OCI-LY3 (cell line): ENCODE measurements around the gene NTSR2.

Source experiments
- H2AFZ ChIP-seq: fragments of 200-600, 300-600 bp; shearing (Covaris generic); 2 replicates; pipeline ENCODE4 v1.6.0; 2014; ENCODE audit warnings: antibody characterized with exemption, low read depth, low read length
- H3K27ac ChIP-seq: fragments of 200-600, 300-600 bp; sonication (generic); 2 replicates; pipeline ENCODE4 v1.5.1; 2014; ENCODE audit warnings: mild to moderate bottlenecking, low read length, moderate library complexity, mixed read lengths
- H3K27me3 ChIP-seq: fragments of 200-600, 300-600 bp; sonication (generic); 2 replicates; pipeline ENCODE4 v1.6.1; 2014; ENCODE audit warnings: low read depth, low read length, mixed read lengths
- H3K36me3 ChIP-seq: fragments of 200-600, 300-600 bp; sonication (generic); replicated peaks from 2 replicates; pipeline ENCODE3; 2014; ENCODE audit warnings: low read depth, low read length, mixed read lengths
- H3K4me1 ChIP-seq: fragments of 300-600, 200-600 bp; sonication (generic); 2 replicates; pipeline ENCODE4 v1.6.1; 2014; ENCODE audit warnings: low read length, mixed read lengths
- H3K4me2 ChIP-seq: fragments of 200-600, 300-600 bp; sonication (generic); 2 replicates; pipeline ENCODE4 v1.6.1; 2014; ENCODE audit warnings: low read length, mixed read lengths
- H3K4me3 ChIP-seq: fragments of 300-600, 200-600 bp; sonication (generic); 2 replicates; pipeline ENCODE4 v1.5.1; 2014; ENCODE audit warnings: antibody characterized with exemption, mild to moderate bottlenecking, low read length, moderate library complexity
- H3K79me2 ChIP-seq: fragments of 300-600, 200-600 bp; shearing (Covaris generic); 2 replicates; pipeline ENCODE4 v1.6.1; 2014; ENCODE audit warnings: mild to moderate bottlenecking, low read length, mixed read lengths
- H3K9ac ChIP-seq: fragments of 300-600, 200-600 bp; shearing (Covaris generic); 2 replicates; pipeline ENCODE4 v1.6.0; 2014; ENCODE audit warnings: mild to moderate bottlenecking, low read length, moderate library complexity
- H3K9me3 ChIP-seq: fragments of 200-600, 300-600 bp; shearing (Covaris generic); 2 replicates; pipeline ENCODE4 v1.6.1; 2014; ENCODE audit warnings: low read length, mixed read lengths; ENCODE audit not compliant: insufficient read depth
- H4K20me1 ChIP-seq: fragments of 200-600, 300-600 bp; sonication (generic); 2 replicates; pipeline ENCODE4 v1.6.1; 2016; ENCODE audit warnings: low read length, mixed read lengths; ENCODE audit not compliant: insufficient read depth
- EZH2phosphoT487 ChIP-seq: fragments of 200-600 bp; shearing (Covaris generic); IDR thresholded peaks from 2 replicates; pipeline ENCODE4 v1.6.1; 2018; ENCODE audit warnings: antibody characterized with exemption, mixed run types, low read depth
- TF ChIP-seq, protein P1 (sequence below): fragments of 200-600, 300-600 bp; sonication (generic); IDR thresholded peaks from 2 replicates; pipeline ENCODE4 v1.5.1; 2014; ENCODE audit warnings: antibody characterized with exemption, low read length, low read depth

NTSR2 gene

DNA sequence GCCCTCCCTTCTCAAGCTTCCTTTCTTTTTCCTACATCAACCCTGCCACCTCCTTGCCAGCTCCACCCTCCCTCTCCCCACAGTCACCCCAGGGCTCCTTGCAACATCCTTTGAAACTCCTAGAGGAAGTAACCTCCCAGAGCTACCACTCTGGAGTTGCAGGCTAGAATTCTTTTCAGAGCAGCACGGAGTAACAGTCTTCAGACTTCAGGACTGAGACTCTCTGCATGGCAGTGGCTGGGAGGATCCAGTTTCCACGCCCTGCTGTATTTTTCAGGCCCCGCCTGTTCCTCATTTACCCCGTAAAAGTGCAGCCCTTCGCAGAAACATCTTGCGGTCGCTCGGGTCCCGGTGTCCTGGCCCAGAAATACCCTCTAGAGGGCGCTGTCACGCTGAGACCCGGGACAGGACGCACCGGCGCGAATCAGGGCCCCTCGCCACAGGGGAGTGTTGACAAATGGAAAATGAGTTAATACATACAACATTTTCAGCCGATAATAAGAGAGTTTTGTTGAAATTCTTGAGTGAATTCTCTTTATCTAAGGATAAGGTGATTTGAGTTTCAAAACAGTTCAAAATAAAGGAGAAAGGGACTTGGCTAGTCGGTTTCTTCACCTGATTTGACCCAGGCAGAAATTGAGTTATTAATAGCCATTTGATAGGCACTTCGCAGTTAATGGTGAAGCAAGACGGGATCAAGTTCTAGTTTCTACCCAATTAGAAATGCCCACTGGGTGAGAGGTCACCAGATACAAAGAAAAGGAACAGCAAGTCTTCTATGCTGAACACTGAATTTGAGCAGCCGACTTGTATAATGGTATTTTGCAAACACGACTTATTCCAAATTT, 18.5 kb upstream of the NTSR2 start:
- Histone ChIP-seq H3K4me2 (peak overlapping the region; percentile 93), H3K9me3 (no peaks in the 10 kb centered on the region), H3K36me3 (no peaks in the 10 kb centered on the region), H3K9ac (peak overlapping the region; percentile 38; the same call in 1 of the 2 replicates), H3K79me2 (no peaks in the 10 kb centered on the region), H4K20me1 (no peaks in the 10 kb centered on the region; the same call in 1 of the 2 replicates), H2AFZ (peak overlapping the region; percentile 98), H3K27ac (no peak overlapping the region), H3K27me3 (peaks cover 30% of the 10 kb centered on the region), H3K4me1 (peaks cover 10% of the 10 kb centered on the region), H3K4me3 (peak overlapping the region; percentile 73)
- no peak for TF ChIP-seq EZH2phosphoT487
- TF ChIP-seq, protein P1, sequence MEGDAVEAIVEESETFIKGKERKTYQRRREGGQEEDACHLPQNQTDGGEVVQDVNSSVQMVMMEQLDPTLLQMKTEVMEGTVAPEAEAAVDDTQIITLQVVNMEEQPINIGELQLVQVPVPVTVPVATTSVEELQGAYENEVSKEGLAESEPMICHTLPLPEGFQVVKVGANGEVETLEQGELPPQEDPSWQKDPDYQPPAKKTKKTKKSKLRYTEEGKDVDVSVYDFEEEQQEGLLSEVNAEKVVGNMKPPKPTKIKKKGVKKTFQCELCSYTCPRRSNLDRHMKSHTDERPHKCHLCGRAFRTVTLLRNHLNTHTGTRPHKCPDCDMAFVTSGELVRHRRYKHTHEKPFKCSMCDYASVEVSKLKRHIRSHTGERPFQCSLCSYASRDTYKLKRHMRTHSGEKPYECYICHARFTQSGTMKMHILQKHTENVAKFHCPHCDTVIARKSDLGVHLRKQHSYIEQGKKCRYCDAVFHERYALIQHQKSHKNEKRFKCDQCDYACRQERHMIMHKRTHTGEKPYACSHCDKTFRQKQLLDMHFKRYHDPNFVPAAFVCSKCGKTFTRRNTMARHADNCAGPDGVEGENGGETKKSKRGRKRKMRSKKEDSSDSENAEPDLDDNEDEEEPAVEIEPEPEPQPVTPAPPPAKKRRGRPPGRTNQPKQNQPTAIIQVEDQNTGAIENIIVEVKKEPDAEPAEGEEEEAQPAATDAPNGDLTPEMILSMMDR: peak; percentile 97

DNA sequence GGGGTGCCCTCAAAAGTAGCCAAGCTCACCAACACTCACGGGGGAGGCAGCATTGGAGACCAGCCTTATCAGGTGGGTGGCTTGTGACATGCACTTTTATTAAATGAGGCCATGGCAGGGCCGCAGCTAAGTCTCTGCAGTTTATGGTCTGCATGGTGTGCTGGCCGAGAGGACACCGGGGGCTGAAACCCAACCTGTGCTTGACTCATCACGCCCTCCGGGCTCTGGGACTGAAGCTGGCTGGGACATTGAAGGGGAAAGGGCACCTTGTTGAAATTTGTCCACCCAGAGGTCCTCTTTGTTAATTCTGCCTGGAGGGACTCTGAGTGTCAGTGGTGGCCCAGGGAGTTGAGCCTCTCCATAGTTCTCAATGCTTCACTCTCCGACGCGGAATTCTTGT, 17.7 kb upstream of the NTSR2 start:
- Histone ChIP-seq H3K79me2 (no peaks in the 10 kb centered on the region), H3K36me3 (no peaks in the 10 kb centered on the region), H3K9me3 (no peaks in the 10 kb centered on the region), H3K27ac (no peak overlapping the region), H4K20me1 (no peaks in the 10 kb centered on the region; the same call in 1 of the 2 replicates), H3K9ac (no peak overlapping the region), H3K27me3 (peaks cover 38% of the 10 kb centered on the region), H3K4me2 (peak overlapping the region; percentile 93; the same call in 1 of the 2 replicates), H3K4me3 (no peak overlapping the region), H3K4me1 (peaks cover 10% of the 10 kb centered on the region), H2AFZ (peak overlapping the region; percentile 84; the same call in 1 of the 2 replicates)
- TF ChIP-seq EZH2phosphoT487: no peak
- TF ChIP-seq, protein P1: no peak

DNA sequence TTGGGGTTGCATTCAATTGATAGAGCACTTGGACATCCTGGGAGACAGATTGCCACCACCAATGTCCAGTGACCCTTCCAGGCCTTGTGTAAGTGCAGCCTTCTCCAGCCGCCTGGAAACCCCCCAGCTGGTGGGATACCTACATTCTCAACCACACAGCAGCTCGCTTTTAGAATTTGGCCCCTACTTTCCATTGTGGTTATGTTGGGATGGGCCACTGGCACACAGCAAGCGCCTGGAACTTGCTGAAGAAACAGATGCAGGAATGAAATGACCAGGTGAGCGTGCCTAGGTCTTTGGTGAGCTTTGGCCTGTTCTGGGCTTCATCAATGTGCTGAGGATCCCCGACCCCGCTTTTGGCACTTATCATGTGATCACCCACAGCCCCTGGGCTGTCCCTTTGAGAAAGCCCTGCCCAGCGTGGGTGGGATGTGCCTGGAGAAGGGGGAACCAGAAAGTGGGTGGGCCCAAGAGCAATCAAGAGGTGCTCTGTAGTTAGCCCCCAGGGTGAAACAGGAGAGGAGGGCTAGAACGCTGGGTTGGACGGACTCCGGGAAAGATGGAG, 16.0 kb upstream of the NTSR2 start:
- Histone ChIP-seq H3K4me3 (no peak overlapping the region), H3K4me1 (peaks cover 10% of the 10 kb centered on the region), H3K9me3 (no peaks in the 10 kb centered on the region), H4K20me1 (no peaks in the 10 kb centered on the region; the same call in 1 of the 2 replicates), H2AFZ (no peak overlapping the region), H3K4me2 (no peak overlapping the region), H3K9ac (no peak overlapping the region), H3K36me3 (no peaks in the 10 kb centered on the region), H3K79me2 (no peaks in the 10 kb centered on the region), H3K27me3 (peaks cover 41% of the 10 kb centered on the region), H3K27ac (no peak overlapping the region)
- no peak for TF ChIP-seq EZH2phosphoT487

DNA sequence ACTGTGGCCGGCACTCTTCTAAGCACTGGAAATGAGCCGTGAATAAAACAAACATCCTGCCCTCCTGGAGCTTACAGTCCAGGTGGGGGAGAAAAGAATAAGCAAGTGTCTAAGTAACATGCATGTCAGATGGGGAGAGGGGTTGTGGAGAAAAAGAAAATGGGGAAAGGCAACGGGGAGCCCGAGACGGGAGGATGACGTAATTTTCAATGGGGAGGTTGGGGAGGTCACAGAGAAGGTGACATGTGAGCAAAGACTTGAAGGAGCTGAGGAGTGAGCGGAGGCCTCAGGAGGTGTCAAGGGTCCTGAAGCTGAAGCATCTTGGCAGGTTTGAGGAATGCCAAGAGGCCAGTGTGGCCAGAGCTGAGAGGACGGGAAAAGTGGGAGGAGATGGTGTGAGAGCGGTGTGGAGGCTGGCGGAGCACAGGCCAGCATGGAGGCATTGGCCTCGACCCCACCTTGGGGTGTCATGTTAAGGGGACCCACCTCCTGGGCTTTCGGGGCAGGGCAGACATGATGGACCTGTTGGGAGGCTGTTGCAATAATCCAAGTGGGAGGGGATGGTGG, 15.0 kb upstream of the NTSR2 start:
- TF ChIP-seq, protein P1: no peak
- TF ChIP-seq EZH2phosphoT487: no peak

More for the DNA sequence above, 15.0 kb upstream of the NTSR2 start:
- H3K79me2 ChIP-seq: no peaks in the 10 kb centered on the region
- no peaks in the 10 kb centered on the region for H3K36me3 ChIP-seq
- H4K20me1 ChIP-seq: no peaks in the 10 kb centered on the region; the same call in 1 of the 2 replicates
- no peak overlapping the region for H3K4me3 ChIP-seq
- no peak overlapping the region for H3K4me2 ChIP-seq
- H3K27me3 ChIP-seq: peaks cover 41% of the 10 kb centered on the region
- H3K9me3 ChIP-seq: no peaks in the 10 kb centered on the region
- no peak overlapping the region for H3K9ac ChIP-seq
- H2AFZ ChIP-seq: no peak overlapping the region
- no peak overlapping the region for H3K27ac ChIP-seq
- H3K4me1 ChIP-seq: peaks cover 10% of the 10 kb centered on the region
